CD4-positive, alpha-beta T cell treated with Interleukin-1 beta for 1 hour (primary cell): Measurements from ENCODE around the gene BTK.

Experiments used
- DNase-seq, 2 donors: peaks; one replicate each; pipeline ENCODE4 v3.0.0-alpha.2; 2020 to 2022

Gene BTK

GRCh38 chrX:101393530-101394305 lies 7.7 kb upstream of the BTK start:
- no peak for DNase-seq

DNA sequence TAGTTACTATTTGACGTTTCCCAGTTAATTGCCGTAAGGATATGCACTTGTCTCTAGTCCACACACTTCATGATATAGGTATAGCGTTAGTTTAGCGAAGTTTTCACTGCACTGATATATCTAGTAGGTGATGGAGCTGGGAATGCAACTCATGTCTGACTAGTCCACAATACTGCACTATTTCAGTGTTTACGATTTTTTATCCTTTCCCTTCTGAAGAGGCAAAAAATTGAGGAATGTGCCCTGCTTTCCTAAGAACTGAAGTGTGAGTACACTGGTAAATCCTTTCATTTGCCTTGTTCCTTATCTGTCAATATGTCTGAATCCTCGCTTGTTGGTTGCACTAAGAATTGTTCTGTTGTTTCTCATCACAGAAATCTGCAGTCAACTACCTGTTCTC lies 5.8 kb upstream of the BTK start:
- DNase-seq: no peak

- peak; percentile 85 to 87 for DNase-seq
These were observed 4.9 kb upstream of the BTK start, which contains the start of gene RPL36A for GRCh38 chrX:101390664-101391525. Gene RPL36A, plus strand, starts transcription at chrX:101391011. Its CDS starts 33 bp downstream, at chrX:101391044.

DNA sequence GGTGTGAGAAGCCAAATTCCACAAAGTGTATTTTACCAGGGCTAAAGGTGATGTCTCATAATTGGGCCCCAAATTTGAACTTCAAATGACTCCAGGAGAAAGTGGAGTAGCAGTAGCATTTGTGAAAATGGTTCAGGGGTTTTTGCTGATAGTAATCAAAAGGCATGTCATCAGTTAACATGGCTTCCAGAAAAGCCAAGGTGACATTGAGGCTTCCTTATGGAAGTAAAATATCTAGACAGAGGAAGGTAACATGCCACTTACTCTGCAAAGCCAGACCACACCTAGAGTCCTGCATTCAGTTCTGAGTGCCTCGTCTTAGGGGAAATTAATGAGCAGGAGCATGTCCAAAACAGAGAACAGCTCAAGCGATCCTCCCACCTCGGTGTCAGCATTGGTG lies 2.6 kb upstream of the BTK start:
- DNase-seq: no peak

GRCh38 chrX:101386542-101386885 lies 523 bp upstream of the BTK start:
- DNase-seq: no peak

GRCh38 chrX:101385026-101385684 lies 836 bp downstream of the BTK start:
- DNase-seq: no peak

DNA sequence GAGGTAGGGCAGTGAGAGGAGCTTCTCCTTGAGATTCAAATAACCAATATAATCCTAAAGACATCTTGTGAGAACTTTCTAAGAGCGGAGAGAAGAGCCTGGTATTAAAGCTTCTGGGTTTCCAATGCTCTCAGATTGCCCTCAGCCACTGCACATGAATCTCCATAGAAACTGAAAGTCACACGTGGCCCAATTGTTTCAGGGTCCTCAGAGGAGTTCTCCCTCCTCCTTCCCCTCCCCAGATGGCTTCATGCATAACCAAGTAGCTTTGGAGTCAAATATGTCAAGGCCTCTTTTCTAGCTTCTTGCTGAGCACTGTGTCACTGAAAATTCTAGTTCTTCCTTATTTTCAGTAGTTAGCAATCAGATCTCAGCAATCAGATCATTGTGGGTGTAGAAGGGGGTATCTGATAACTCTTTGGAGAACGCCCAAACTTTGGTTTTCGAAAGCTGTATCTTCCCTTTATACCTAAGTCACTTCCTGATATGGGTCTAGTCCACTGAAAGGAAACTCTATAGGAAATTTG lies 2.2 kb downstream of the BTK start:
- DNase-seq: peak in 1 of 2 donors; percentile 14

- DNase-seq: no peak
These were observed 8.4 kb downstream of the BTK start for GRCh38 chrX:101377547-101377946.

DNA sequence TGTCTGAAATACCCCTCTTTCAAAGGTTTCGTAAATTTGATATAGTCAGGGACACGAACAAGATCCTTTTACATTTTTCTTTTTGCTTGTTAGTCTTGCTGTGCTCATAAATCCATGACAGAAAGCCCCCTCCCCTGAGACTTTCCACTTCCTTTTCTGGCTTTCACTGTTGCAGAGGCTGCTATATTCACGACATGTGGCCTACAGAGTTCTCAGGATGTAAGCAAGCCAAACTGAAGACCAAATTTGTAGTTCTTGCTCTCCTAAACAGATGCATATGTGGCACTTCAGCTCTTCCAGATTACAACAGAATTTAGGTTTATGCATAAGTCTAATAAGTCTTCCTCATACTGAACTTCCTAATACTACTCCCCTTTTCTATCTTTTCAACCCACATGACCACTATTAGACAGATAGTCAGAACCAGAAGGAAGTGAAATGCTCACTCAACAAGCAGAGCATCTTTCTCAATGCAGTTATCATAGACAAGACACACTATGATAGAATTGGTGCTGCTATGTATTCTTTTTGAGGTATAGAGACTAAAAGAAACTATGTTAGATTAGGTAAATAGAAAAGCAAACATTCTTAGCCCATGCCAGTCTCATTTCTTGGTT lies 15.0 kb downstream of the BTK start:
- no peak for DNase-seq

GRCh38 chrX:101369687-101370086 lies 16.3 kb downstream of the BTK start:
- no peak for DNase-seq

GRCh38 chrX:101368800-101369199 lies 17.2 kb downstream of the BTK start:
- no peak for DNase-seq

DNA sequence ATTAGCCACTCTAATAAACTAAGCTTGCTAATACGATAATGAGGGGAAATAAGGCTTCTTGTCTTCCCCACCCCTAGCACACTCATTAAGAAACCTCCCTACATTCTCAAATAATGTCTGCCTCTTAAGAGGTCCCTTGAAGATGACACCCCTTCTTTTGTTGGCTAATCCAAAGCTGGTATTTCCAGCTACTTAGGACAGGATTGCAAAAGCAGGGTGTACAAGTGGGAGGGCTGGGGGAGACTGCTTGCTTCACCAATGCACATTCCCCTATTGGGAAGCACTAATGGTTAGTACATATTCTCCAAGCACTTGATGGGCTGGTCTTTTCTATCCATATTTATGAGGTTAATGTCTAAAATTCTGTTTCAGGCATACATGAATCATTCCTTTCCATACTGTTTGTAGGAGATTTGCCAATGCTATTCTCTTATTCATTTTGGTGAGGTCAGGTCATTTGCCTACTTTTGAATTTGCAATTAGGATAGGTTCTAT lies 20.6 kb downstream of the BTK start:
- DNase-seq: no peak

DNA sequence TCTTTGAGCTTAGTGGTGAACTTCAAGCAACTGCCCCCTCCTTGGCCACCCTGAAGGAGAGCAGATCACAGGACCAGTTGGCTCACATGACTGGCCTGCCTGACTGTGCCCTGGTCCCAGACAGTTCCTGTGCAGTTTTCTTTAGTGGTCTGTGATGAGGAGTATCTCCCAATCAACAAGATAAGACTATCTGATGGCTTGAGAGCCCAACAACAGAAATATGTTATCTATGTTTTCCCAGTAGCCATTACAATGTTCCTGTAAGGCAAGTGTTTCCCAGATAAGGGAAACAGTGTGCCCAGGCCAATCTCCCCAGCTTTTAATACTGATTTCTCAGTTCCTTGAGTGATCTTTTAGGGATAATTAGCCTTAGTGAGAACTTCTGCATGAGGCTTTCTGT lies 23.2 kb downstream of the BTK start:
- DNase-seq: no peak

DNA sequence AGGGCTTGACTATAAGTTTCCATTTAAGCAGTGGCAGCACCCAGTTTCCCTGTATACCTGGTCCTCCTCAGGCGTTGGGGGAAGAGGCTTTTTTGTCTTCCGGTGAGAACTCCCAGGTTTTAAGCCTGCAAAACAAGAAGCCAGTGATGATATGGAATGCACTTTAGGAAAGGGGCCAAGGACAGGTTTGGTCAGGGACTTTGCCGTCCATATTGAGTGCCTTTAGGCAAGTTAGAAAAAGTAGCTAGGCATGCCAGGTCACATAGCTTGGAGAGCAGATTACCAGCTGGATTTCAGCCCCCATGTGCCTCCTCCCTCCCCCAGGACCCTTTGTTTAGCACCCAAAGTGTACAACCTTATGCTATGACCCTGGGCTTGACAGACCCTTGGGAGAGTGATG lies 23.9 kb downstream of the BTK start:
- DNase-seq: no peak

DNA sequence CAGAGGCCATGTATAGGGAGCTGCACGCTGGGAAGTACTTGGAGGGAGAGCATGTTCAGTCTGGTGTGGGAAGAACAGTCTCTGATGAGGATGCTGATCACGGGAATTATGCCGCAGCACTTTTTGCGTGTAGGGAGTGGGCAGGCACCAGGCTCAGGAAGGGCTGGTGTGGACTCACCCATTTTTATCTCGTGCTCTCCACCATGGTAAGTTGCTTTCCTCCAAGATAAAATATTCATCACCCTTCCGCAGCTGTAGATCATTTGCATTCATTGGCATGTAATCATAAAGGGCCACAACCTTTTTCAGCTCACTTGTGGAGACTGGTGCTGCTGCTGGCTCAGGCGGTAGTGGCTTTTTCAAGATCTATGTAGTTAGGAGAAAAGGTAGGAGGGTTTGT lies 25.6 kb downstream of the BTK start:
- DNase-seq: no peak

GRCh38 chrX:101359966-101360365 lies 26.0 kb downstream of the BTK start:
- DNase-seq: no peak

DNA sequence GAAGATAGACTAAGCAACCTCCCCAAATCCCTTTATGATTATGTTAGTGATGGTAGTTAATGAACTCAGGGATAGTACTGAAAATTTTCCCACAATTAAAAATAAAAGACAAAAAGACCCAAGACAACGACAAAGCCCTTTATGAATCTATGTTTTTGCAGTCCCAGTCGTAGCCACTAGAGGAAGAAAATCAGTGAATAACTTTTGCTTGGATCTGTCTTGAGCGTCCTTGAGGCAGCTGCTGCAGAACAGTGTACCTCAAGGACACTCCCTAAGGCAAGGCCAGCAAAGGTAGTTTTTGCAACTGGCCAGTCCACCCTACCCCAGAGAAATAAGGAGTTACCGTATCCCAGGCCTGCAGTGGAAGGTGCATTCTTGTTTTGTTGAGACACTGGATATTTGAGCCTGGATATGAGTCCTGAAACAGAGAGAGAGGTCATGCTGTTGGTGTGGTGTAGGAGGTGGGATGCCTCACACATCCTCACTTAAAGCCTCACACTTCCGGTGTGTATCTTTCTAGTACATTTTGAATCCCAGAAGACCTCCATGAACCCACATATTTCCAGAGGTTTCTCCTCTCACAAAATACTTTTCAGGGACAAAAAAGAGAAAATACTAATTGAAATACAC lies 28.7 kb downstream of the BTK start:
- DNase-seq: no peak

DNA sequence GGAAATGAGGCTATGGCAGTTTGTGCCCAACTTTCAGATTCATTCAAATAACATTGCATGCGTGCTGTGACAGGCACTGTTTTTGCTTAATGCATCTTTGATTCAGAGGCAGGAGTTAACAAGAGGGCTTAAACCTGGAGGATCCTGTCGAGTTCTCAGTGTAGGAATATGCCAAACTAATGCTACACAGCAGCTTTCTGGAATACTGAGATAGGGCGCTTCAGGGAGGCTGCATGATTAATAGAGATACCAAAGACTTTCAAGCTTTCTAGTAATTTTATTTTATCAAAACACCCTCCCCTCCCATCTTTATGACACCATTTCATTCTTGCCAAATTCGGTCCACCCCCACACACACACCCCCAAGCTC lies 36.8 kb downstream of the BTK start:
- DNase-seq: no peak

DNA sequence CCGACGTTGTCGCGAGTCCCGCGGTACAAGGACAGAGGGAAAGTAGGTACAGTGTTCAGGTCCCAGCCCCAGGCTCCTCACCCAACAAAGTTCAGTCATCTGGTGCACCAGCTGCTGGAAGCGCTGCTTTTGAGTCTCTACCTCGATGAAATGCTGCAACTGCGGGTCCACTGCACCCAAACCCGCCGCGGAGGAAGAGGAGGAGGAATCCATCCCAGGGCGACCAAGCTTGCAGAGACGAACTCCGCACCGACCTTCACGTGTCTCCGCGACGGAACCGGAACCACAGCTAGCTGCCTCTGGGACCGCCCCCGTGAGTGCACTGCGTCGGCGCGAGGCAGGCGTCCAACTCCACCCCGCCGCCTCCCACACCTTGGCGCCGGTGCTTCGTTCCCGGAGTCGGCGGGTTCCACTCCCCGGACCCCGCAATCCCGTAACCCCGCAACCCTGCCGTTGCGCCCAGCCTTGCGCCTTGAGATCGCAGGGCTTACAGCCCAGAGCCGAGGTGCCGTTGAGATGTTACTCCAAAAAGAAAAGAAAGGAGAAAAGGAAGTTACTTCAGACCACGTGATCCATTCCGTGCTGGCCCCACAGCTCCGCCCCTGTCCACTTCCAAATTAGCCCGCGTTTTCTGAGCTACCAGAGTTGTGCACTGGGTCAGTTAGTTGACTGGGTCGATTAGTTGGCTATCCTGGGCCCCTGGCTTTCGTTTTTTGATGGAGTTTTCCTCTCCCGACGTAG lies 37.4 kb downstream of the BTK start, which contains the start of gene TIMM8A:
Gene TIMM8A (minus strand): TSS at position 291 of the 741 bp plus-strand sequence. CDS start 78 bp downstream, at position 213.
- peak; percentile 72 to 73 for DNase-seq

DNA sequence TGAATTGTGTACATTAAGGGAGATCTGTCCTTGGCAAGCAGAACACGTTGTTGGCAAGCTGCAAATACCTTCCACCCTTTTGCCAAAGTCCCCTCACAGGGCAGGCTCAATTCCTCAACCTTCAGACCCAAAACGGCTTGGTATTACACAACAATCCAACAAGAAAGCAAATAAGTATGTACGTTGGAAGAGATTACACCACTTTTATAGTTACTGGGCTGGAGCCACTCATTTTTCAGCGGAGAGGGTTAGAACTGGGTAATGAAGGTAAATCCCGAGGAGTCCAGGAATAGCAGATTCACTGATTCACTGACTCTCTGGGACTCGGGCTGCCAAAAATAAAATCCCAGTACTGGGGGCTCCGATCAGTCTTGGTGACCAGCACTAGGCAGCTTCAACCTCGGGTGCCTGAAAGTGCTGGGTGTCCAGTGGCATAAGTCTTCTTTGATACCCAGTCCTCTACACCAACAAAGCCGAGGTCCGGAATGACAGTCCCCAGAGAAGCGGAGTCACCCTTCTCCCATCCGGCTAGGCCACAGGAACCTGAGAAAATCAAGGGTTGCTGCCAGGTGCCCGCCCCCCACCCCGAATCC lies 38.0 kb downstream of the BTK start:
- no peak for DNase-seq

DNA sequence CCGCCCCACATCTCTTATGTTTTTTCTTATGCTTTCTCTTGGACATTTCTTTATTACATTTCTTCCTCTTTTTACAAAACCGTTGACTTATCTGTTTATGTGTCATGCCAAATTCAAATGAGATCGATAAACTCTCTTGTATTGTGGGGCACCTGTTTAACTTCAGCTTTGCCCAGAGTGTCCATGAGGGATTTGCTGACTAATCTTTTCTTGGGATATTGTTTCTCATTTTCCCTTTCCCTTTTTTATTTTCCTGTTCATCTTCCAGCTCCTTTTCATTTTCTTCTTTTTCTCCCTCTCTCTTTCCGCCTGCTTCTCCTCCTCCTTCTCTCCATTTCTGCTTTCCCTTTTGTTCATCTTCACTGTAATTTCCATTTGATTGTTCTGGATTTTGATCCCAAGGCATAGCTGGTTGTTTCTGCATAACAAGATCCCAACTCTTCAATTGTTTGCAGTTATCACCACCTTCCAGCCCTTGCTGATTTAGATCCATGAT lies 48.2 kb downstream of the BTK start:
- DNase-seq: no peak
